PC-9 (cell line): ENCODE results near the gene DPP9. TPM values are rescaled to one million over a fixed set of nuclear protein-coding genes. Genes with fewer than 3 reads are reported as not detected.

Source experiments
- BruUV-seq: library from RNA; stranded (reverse); fragments of 400-500 nt; replicated peaks from 2 replicates; lab custom pipeline; 2021; lab: Mats Ljungman, UMichigan
- CTCF ChIA-PET: fragments of 300-600 bp; sonication (Branson Sonifier 250); formaldehyde crosslinking; loops from one replicate; lab custom pipeline; 2022; ENCODE audit warnings: antibody characterized with exemption; lab: Charles Lee
- POLR2A ChIA-PET: fragments of 300-600 bp; sonication (Branson Sonifier 250); formaldehyde crosslinking; loops from one replicate; lab custom pipeline; 2022; ENCODE audit warnings: antibody characterized with exemption; ENCODE audit not compliant: unreplicated experiment; lab: Charles Lee
- DNase-seq, 2 experiments: peaks; one replicate each; pipeline versions ENCODE4 v3.0.0 to v3.0.0-alpha.2; 2015 to 2022; ENCODE audit warnings: mixed read lengths in 1 of 2
- H2AFZ ChIP-seq: fragments of 200-600 bp; sonication (generic); 2 replicates; pipeline ENCODE4 v1.8.1; 2017; ENCODE audit warnings: antibody characterized with exemption
- H3F3A ChIP-seq: fragments of 200-600 bp; sonication (generic); 2 replicates; pipeline ENCODE4 v1.8.1; 2017; ENCODE audit warnings: antibody characterized with exemption, mild to moderate bottlenecking, low read depth; ENCODE audit not compliant: insufficient read depth
- H3K27ac ChIP-seq: fragments of 200-600 bp; sonication (generic); 2 replicates; pipeline ENCODE4 v1.6.1; 2016; ENCODE audit warnings: mixed run types
- H3K27me3 ChIP-seq: fragments of 200-600 bp; sonication (generic); 2 replicates; pipeline ENCODE4 v1.6.1; 2016; ENCODE audit warnings: low read depth, mixed run types; ENCODE audit not compliant: insufficient read depth
- H3K36me3 ChIP-seq: fragments of 200-600 bp; sonication (generic); 2 replicates; pipeline ENCODE4 v1.6.1; 2016; ENCODE audit warnings: low read depth, mixed run types
- H3K4me1 ChIP-seq: fragments of 200-600 bp; sonication (generic); replicated peaks from 2 replicates; pipeline ENCODE4 v1.6.1; 2016; ENCODE audit warnings: mixed run types; ENCODE audit not compliant: insufficient read depth
- H3K4me2 ChIP-seq: fragments of 200-600 bp; sonication (generic); 2 replicates; pipeline ENCODE4 v1.6.1; 2017; ENCODE audit warnings: mixed run types
- H3K4me3 ChIP-seq: fragments of 200-600 bp; sonication (generic); 2 replicates; pipeline ENCODE4 v1.6.1; 2016; ENCODE audit warnings: mixed run types
- H3K79me2 ChIP-seq: fragments of 200-600 bp; sonication (generic); 2 replicates; pipeline ENCODE4 v1.6.1; 2017; ENCODE audit warnings: low read depth, mixed run types
- H3K9me2 ChIP-seq: fragments of 200-600 bp; sonication (generic); 2 replicates; pipeline ENCODE4 v1.8.1; 2017; ENCODE audit warnings: mild to moderate bottlenecking; ENCODE audit not compliant: insufficient read depth
- H3K9me3 ChIP-seq: fragments of 200-600 bp; sonication (generic); 2 replicates; pipeline ENCODE4 v1.8.1; 2016; ENCODE audit warnings: low read depth; ENCODE audit not compliant: insufficient read depth
- H4K20me1 ChIP-seq: fragments of 200-600 bp; sonication (generic); 2 replicates; pipeline ENCODE4 v1.8.1; 2017; ENCODE audit not compliant: insufficient read depth
- EZH2 ChIP-seq: fragments of 200-600 bp; sonication (generic); IDR thresholded peaks from 2 replicates; pipeline ENCODE4 v1.8.0; 2017; ENCODE audit warnings: antibody characterized with exemption, low read depth
- intact Hi-C: fragments of 100-400 bp; cut with micrococcal nuclease; formaldehyde crosslinking; loops from one replicate; pipeline ENCODE4 v1.10.0; 2022; ENCODE audit not compliant: unreplicated experiment
- total RNA-seq: library from RNA; stranded (reverse); gene quantifications from 2 replicates; pipeline ENCODE4 v1.2.3, GENCODE V29; 2021
- TF ChIP-seq, protein P1 (sequence below): fragments of 200-600 bp; sonication (generic); conservative IDR thresholded peaks from 2 replicates; pipeline ENCODE4 v1.6.1; 2017; ENCODE audit warnings: mixed run types, antibody characterized with exemption, mild to moderate bottlenecking, moderate library complexity

DPP9 gene
- total RNA-seq, 1 experiment from 2014 or later, result 85.3 TPM

DNA sequence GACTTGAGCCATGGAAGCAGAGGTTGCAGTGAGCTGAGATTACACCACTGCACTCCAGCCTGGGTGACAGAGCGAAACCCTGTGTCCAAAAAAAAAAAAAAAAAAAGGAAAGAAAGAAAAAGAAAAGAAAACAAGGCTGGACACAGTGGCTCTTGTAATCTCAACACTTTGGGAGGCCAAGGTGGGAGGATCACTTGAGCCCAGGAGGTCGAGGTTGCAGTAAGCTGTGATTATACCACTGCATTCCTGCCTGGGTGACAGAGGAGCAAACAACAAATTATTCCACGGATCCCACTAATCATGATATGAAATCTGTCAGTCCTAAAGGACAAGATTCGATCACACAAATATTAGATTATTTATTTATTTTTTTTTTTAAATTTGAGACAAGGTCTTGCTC is 50.4 kb downstream of the DPP9 start:
- no TSS peak for BruUV-seq
- no peak overlapping the region for H3K4me2 ChIP-seq
- CTCF ChIA-PET, result no interaction called here
- H3K36me3 ChIP-seq, result no peaks in the 10 kb centered on the region
- no peak for TF ChIP-seq EZH2
- TF ChIP-seq, protein P1, sequence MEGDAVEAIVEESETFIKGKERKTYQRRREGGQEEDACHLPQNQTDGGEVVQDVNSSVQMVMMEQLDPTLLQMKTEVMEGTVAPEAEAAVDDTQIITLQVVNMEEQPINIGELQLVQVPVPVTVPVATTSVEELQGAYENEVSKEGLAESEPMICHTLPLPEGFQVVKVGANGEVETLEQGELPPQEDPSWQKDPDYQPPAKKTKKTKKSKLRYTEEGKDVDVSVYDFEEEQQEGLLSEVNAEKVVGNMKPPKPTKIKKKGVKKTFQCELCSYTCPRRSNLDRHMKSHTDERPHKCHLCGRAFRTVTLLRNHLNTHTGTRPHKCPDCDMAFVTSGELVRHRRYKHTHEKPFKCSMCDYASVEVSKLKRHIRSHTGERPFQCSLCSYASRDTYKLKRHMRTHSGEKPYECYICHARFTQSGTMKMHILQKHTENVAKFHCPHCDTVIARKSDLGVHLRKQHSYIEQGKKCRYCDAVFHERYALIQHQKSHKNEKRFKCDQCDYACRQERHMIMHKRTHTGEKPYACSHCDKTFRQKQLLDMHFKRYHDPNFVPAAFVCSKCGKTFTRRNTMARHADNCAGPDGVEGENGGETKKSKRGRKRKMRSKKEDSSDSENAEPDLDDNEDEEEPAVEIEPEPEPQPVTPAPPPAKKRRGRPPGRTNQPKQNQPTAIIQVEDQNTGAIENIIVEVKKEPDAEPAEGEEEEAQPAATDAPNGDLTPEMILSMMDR, result no peak
- H3K4me1 ChIP-seq, result no peaks in the 10 kb centered on the region
- H3K79me2 ChIP-seq, result peaks cover 7% of the 10 kb centered on the region; the same call in 1 of the 2 replicates
- no peak overlapping the region for H3K4me3 ChIP-seq
- no peak overlapping the region for H2AFZ ChIP-seq
- POLR2A ChIA-PET, result interaction anchor here (0.7 kb wide), 1 partner anchor 295 kb away, joined by 4 read pairs; the partner anchor contains the start of gene KDM4B
- H3K27ac ChIP-seq, result no peak overlapping the region
- no peak for DNase-seq
- no peaks in the 10 kb centered on the region for H4K20me1 ChIP-seq
- intact Hi-C loops, result no loop called here
- peaks cover 5% of the 10 kb centered on the region; the same call in 1 of the 2 replicates for H3F3A ChIP-seq
- H3K27me3 ChIP-seq, result no peaks in the 10 kb centered on the region
- no peaks in the 10 kb centered on the region for H3K9me3 ChIP-seq
- no peaks in the 10 kb centered on the region for H3K9me2 ChIP-seq

- no peak overlapping the region; the same call in 1 of the 2 replicates for H3K27ac ChIP-seq
- POLR2A ChIA-PET, result no interaction called here
- no peaks in the 10 kb centered on the region for H3K27me3 ChIP-seq
- peaks cover 5% of the 10 kb centered on the region; the same call in 1 of the 2 replicates for H3F3A ChIP-seq
- H3K9me3 ChIP-seq, result no peaks in the 10 kb centered on the region
- no peaks in the 10 kb centered on the region for H3K4me1 ChIP-seq
- CTCF ChIA-PET, result no interaction called here
- intact Hi-C loops, result no loop called here
- H2AFZ ChIP-seq, result no peak overlapping the region
- no peak for DNase-seq
- no peaks in the 10 kb centered on the region for H3K36me3 ChIP-seq
- no peak overlapping the region for H3K4me3 ChIP-seq
- BruUV-seq, result no TSS peak
- peaks cover 7% of the 10 kb centered on the region; the same call in 1 of the 2 replicates for H3K79me2 ChIP-seq
- no peaks in the 10 kb centered on the region for H4K20me1 ChIP-seq
- no peak overlapping the region for H3K4me2 ChIP-seq
- TF ChIP-seq, protein P1, result no peak
- TF ChIP-seq EZH2, result no peak
- H3K9me2 ChIP-seq, result no peaks in the 10 kb centered on the region
Measured at GRCh38 chr19:4671185-4671851, 52.3 kb downstream of the DPP9 start.

DNA sequence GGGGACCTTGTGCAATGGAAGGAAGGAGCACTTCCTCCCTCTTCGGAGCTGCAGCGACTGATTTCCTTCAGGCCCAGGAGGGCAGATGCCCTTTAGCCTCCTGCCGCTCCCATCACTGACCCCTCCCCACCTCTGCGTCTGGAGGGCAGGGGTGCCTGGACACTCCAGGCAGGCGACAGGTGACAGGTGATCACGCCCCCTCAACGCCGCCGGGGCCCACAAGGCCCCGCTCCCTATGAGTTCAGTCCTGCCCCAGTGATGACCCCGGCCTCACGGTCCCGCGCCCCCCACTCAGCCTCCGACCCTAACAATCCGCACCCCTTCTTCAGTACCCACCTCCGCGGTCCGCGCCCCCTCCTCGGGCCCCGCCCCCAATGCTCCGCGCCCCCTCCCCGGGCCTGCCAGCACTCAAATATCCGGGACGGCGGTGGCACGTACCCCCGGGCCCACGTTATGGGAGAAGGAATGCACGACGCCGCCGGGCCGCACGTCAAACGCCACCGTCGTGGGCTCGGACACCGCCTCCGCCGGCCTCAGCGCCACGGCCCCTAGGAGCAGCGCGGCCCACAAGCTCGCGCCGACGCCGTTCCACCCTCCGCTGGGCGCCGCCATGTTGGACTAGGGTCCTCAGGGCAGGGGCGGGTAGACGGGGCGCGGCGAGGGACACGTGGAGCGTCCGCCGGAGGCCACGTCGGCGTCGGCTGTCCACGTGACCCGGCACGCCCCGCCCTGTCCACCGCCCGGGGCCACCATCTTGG is 53.7 kb downstream of the DPP9 start, which contains the start of gene MYDGF:
MYDGF (minus strand) TSS at position 620 of the 758 bp plus-strand sequence; CDS start at position 612, 8 bp downstream.
- H3K9me3 ChIP-seq, result no peaks in the 10 kb centered on the region
- H4K20me1 ChIP-seq, result no peaks in the 10 kb centered on the region
- H3K4me1 ChIP-seq, result no peaks in the 10 kb centered on the region
- peaks cover 7% of the 10 kb centered on the region; the same call in 1 of the 2 replicates for H3K79me2 ChIP-seq
- H3K27me3 ChIP-seq, result no peaks in the 10 kb centered on the region
- H3F3A ChIP-seq, result peaks cover 5% of the 10 kb centered on the region; the same call in 1 of the 2 replicates
- H3K36me3 ChIP-seq, result no peaks in the 10 kb centered on the region
- H2AFZ ChIP-seq, result no peak within 1 kb of the TSS
- no TSS peak for BruUV-seq
- H3K4me2 ChIP-seq, result peak within 1 kb of the TSS; percentile 73
- intact Hi-C loops, result no loop called here
- ChIA-PET CTCF (no interaction called here), POLR2A (no interaction called here)
- peak within 1 kb of the TSS; percentile 54 for H3K4me3 ChIP-seq
- peak within 1 kb of the TSS; percentile 65 for H3K27ac ChIP-seq
- H3K9me2 ChIP-seq, result no peaks in the 10 kb centered on the region
- TF ChIP-seq, protein P1, result no peak
- TF ChIP-seq EZH2, result no peak
- peak; percentile 33 to 82 for DNase-seq
